Brain microvascular endothelial cell (primary cell): Measurements from ENCODE around the gene VPS52.
A peak's percentile ranks its signal among the peaks of the same experiment; 100 is the strongest.

Experiments
- DNase-seq: peaks from one replicate; pipeline ENCODE4 v3.0.0-alpha.2; 2020
- H3K27ac ChIP-seq: fragments of 250-450 bp; sonication (Bioruptor Pico); 2 replicates; pipeline ENCODE4 v1.5.1; 2020; ENCODE audit warnings: mild to moderate bottlenecking, moderate library complexity
- H3K27me3 ChIP-seq: fragments of 250-450 bp; sonication (Bioruptor Pico); replicated peaks from 2 replicates; pipeline ENCODE4 v1.5.1; 2020; ENCODE audit warnings: mild to moderate bottlenecking
- H3K36me3 ChIP-seq: fragments of 250-450 bp; sonication (Bioruptor Pico); replicated peaks from 2 replicates; pipeline ENCODE4 v1.5.1; 2020; ENCODE audit warnings: mild to moderate bottlenecking
- H3K4me3 ChIP-seq: 2 replicates; pipeline ENCODE4 v1.5.1; 2011; ENCODE audit warnings: low read depth, mild to moderate bottlenecking, control low read depth, low read length, moderate library complexity
- in situ Hi-C: cut with HindIII; loops from 2 replicates; pipeline ENCODE4 v1.10.0; 2017; ENCODE audit warnings: low sequenced_read_pairs, low pct_ligation_motif_present
- TF ChIP-seq, protein P1 (sequence below): IDR thresholded peaks from 2 replicates; pipeline ENCODE4 v1.5.1; 2011; ENCODE audit warnings: low read depth, mild to moderate bottlenecking, moderate library complexity, low read length, control low read depth, inconsistent platforms; ENCODE audit errors: missing control alignments

Gene VPS52

DNA sequence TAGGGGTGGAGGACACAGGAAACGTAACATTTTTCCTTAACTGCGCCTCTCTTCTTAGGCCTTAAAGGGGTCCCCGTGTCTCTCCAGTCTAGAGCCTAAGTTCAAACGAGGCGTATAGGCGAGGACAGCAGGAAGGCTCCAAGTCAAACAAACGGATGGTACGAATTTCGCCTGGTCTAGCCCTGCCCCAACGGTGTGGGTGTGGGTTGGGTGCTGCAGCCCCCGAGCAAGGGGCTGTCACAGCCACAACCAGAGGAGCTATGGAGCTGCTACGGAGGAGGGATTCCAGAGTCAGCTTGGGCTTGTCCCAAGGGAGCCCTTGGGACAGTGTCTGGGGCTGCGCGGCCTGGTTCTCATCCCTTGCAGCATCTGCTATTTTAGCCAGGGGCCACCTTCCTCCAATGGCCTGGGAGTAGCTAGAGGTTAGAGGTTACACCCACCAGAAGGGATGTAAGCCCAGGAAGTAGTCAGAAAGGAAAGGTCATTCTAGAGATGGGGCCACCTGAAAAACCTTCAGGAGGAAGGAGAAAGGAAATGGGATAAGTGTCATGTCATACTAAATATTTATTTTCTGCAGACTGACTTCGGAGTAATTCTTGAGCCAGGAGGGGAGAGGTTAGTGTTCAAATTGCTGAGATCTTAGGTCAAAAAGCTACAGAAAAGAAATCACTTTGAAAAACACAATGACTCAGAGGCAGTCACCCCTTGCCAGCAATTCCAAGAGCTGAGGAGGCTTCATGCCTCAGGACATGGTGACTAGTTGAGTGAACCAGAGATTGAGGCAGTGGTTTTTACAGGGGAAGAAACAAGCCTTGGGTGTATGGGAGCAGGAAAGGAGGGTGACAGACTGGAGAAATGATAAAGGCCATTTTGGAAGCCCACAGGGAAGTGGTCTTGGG lies 21.7 kb downstream of the VPS52 start:
- TF ChIP-seq, protein P1, sequence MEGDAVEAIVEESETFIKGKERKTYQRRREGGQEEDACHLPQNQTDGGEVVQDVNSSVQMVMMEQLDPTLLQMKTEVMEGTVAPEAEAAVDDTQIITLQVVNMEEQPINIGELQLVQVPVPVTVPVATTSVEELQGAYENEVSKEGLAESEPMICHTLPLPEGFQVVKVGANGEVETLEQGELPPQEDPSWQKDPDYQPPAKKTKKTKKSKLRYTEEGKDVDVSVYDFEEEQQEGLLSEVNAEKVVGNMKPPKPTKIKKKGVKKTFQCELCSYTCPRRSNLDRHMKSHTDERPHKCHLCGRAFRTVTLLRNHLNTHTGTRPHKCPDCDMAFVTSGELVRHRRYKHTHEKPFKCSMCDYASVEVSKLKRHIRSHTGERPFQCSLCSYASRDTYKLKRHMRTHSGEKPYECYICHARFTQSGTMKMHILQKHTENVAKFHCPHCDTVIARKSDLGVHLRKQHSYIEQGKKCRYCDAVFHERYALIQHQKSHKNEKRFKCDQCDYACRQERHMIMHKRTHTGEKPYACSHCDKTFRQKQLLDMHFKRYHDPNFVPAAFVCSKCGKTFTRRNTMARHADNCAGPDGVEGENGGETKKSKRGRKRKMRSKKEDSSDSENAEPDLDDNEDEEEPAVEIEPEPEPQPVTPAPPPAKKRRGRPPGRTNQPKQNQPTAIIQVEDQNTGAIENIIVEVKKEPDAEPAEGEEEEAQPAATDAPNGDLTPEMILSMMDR: no peak
- peak; percentile 81 for DNase-seq
- H3K4me3 ChIP-seq: peak overlapping the region; percentile 68
- in situ Hi-C loops: no loop called here
- H3K27me3 ChIP-seq: no peaks in the 10 kb centered on the region
- H3K36me3 ChIP-seq: no peaks in the 10 kb centered on the region
- peak overlapping the region; percentile 87 for H3K27ac ChIP-seq

DNA sequence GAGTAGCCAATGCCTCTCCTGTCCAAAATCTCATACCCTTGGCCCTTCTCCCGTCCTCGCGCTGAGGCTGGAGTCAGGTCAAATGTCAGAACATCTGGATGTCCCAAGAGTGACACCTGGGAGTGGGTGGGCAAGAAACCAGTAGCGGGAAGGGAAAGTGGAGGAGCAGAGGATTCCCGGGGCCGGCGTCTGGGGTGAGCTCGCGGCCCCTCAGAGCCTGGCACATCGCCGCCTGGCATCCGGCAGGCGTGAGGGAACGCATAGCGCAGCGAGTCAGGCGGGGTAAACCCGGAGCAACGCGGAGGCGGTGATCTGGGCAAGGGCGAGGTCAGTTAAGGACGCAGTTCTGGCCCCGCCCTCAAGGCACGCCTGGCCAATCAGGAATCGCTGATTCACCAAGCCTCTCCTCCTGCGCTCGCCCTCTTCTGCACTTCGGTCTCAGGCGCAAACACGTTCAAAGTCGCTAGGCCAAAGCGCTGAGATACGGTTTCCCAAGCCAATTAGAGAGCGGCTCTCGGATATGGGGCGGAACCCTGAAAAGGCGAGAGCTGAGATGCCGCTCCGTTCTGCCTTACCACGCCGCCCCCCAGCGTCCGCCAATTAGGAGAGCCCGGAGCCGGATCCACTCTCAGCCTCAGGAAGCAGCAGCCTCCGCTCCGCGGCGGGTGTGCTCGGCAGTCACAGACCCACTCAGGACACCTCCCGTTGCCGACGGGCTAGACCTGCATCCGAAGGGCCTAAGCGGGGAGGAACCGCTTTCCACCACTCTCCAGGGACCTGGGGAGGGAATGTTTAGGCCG lies 22.5 kb downstream of the VPS52 start:
- Histone ChIP-seq H3K4me3 (peak overlapping the region; percentile 68), H3K27me3 (no peaks in the 10 kb centered on the region), H3K27ac (peak overlapping the region; percentile 87), H3K36me3 (no peaks in the 10 kb centered on the region)
- in situ Hi-C loops: no loop called here
- DNase-seq: peak; percentile 99
- TF ChIP-seq, protein P1: no peak

DNA sequence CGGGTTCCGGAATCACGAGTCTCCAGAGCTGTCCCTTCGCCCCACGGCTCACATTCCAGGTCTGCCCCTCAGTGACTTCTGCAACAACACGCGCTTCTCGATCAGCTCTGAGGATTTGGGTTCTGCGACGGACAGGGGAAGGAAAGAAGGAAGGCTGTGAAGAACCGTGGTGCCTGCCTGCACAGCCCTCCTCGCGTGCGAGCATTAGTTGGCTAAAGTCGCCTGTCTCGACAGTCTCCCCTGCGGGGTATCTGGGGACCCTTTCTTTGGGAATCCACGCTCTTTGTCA lies 23.1 kb downstream of the VPS52 start:
- TF ChIP-seq, protein P1: no peak
- DNase-seq: no peak
- Histone ChIP-seq H3K27me3 (no peaks in the 10 kb centered on the region), H3K4me3 (peak overlapping the region; percentile 68), H3K36me3 (no peaks in the 10 kb centered on the region), H3K27ac (peak overlapping the region; percentile 87)
- in situ Hi-C loops: no loop called here

DNA sequence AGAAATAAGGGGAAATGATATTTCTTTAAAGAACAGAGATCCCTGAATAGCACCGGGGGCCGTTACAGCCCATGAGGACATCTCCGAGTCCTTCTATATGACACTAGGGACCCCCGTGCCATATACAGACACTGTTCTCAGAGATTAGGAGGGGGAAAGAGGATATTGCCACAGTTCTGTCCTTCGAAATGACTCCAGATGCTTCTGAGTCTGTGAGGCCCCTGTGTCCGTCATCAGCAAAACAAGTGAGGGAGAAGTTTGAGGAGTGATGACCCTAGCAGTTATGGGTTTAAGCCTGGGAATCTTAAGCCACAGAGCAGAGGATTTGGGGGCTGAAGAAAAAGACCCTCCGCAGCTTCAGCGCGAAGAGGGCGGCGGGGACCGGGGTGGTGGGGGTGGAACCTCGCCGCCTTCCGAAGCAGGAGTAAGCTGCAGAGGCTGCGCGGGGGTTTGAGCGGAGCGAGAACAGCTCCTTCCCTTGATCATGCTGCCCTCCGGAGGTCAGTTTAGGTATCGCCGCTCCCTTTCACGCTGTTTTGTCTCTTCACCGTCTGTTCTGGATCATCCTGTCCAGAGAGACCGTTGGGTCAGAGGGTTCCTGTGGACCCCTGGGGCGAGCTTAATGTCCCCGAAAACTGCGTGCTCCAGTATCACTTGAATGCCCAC lies 23.6 kb downstream of the VPS52 start:
- Histone ChIP-seq H3K4me3 (peak overlapping the region; percentile 68), H3K27ac (peak overlapping the region; percentile 87), H3K36me3 (no peaks in the 10 kb centered on the region), H3K27me3 (no peaks in the 10 kb centered on the region)
- DNase-seq: peak; percentile 81
- TF ChIP-seq, protein P1: peak; percentile 92
- in situ Hi-C loops: no loop called here

DNA sequence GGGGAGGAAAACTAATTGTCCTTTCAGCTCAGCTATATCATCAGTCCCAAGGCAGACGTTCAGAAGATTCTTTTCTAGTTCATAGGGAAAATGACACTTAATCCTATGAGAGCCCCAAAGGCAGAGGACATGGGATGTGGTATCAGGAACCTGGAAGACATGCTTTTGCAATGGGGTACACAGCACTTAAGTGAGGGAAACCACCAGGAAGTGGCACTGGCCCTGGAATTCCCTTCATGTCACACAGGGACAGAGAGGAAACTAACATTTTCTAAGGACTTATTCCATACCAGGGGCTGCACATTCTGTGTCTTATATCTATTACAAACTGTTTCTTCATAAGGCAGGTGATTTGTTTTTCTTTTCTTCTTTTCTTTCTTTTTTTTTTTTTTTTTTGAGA lies 28.2 kb downstream of the VPS52 start:
- Histone ChIP-seq H3K36me3 (no peaks in the 10 kb centered on the region), H3K27me3 (peaks cover 2% of the 10 kb centered on the region), H3K4me3 (no peak overlapping the region), H3K27ac (no peak overlapping the region)
- in situ Hi-C loops: no loop called here
- TF ChIP-seq, protein P1: no peak
- DNase-seq: no peak
